HG03521 (cell line): ENCODE data around the gene PPFIBP1.
"Not testable (repeated sequence)": the region's sequence is repeated elsewhere in the genome, so short reads cannot be mapped to it uniquely, and the experiment has no call there.

ENCODE experiments used
- ATAC-seq: cut with Tn5 transposase; IDR thresholded peaks from one replicate; pipeline ENCODE4 v1.9.1; 2021; ENCODE audit warnings: mild to moderate bottlenecking, moderate library complexity; ENCODE audit not compliant: unreplicated experiment

The PPFIBP1 gene

GRCh38 chr12:27588075-27588730 is 64.2 kb downstream of the PPFIBP1 start:
- not testable (repeated sequence) for ATAC-seq

DNA sequence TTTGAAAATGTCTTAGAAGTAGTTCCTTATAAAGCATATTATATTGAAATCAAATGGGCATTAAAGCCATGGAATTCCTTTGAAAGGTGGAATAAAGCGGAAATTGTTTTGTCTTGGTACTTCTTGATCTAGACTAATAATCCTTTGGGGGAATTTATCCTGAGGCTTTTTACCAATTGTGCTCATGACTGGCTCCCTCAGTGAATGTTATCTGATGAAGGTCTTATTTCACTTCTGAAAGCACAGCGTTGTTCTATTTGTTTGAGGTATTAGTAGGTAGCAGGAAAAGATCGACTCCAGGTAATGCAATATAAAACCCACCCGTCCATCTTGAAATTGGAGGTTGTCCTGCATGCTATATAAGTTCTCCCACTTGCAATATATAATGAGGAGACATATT is 64.8 kb downstream of the PPFIBP1 start:
- no peak for ATAC-seq

DNA sequence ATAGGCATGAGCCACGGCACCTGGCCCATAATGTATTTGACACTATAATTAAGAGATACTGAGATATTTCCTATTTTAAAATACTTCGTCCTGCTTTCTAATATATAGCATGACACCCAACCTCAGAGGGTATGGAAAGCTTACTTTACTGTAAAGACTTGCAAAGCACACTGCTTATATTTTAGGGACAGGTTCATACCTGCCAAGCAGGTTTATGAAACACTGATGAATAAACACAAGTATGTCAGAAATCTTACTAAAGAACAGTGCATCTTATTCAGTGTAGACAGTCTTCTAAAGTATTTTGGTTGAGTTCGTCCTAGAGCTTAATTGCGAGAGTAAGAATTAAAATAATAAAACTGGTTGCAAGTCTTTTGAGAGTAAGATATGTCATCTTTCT is 65.4 kb downstream of the PPFIBP1 start:
- no peak for ATAC-seq

GRCh38 chr12:27591698-27592097 is 67.7 kb downstream of the PPFIBP1 start:
- ATAC-seq, result not testable (repeated sequence)

GRCh38 chr12:27592548-27592947 is 68.5 kb downstream of the PPFIBP1 start:
- no peak for ATAC-seq

DNA sequence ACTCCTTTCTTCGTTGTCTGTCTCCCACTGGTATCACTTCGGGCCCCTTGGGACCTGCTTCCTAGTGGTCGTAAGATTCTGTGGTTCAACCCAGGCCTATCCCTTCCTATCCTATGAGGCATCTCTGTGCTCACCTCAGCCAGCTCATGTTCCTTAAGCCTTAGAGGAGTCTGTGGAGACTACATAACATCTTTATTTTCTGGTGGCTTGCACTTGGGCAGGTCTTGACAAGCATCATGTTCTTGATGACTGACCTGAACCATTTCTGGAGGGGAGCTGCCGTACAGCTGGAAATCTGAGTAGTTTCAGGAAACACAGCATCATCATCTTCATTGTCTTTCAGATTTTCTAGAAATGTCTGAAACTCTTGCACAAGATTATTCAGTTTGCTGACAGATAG is 69.3 kb downstream of the PPFIBP1 start:
- no peak for ATAC-seq

DNA sequence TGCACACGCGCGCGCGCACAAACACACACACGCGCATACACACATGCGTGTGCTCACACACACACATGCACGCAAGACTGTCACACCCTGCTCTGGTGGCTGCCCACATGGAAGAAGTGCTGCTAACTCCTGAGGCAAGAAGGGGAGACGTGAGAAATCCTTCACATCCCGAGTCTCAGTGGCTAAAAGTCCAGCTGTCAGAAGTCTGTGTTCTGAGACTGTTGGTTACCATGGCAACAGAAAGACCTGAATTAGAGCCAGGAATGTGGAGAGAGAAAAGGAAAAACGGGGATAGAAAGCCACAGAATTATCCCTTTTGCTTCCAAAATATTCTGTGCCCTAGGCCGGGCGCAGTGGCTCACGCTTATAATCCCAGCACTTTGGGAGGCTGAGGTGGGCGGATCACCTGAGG is 71.2 kb downstream of the PPFIBP1 start:
- no peak for ATAC-seq

DNA sequence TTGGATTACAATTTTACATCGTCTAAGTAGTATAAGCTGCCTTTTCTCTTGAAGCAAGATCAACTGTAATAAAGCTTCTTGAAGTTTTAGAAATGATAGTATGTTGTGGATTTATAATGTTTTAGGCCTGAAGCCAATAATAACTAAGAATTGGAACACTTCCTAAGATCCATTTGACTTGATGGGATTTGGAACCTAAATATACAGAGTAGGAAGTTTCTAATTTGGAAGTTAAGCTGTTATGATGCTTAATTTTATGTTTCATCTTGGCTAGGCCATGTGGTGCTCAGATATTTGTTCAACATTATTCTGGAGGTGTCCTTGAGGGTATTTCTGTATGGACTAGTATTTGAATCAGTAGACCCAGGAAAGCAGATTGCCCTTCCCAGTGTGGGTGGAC is 74.9 kb downstream of the PPFIBP1 start:
- not testable (repeated sequence) for ATAC-seq

GRCh38 chr12:27601056-27601828 is 77.2 kb downstream of the PPFIBP1 start:
- ATAC-seq, result not testable (repeated sequence)

- no peak for ATAC-seq
Observed at GRCh38 chr12:27602516-27602915, 78.5 kb downstream of the PPFIBP1 start.

DNA sequence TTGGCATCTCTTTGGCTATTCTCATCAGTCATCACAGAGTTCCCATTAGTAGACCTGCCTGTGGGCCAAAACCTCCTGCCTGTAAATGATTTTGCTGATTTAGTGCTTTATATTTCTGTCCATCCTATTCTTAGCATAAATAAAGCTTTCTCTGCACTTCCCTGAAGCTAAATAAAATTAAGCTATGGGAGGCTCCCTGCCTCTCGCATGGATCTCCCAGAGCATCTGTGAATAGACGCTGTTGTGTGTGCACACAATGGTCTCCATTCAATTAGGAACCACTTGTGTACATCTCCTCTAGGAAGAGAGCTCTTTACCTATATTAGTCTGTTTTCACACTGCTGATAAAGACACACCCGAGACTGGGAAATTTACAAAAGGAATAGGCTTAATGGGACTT is 80.4 kb downstream of the PPFIBP1 start:
- no peak for ATAC-seq

GRCh38 chr12:27606986-27607385 is 83.0 kb downstream of the PPFIBP1 start:
- no peak for ATAC-seq

- no peak for ATAC-seq
Observed at GRCh38 chr12:27607591-27607990, 83.6 kb downstream of the PPFIBP1 start.

GRCh38 chr12:27608890-27609289 is 84.9 kb downstream of the PPFIBP1 start:
- no peak for ATAC-seq

- no peak for ATAC-seq
Observed at GRCh38 chr12:27610374-27610773, 86.4 kb downstream of the PPFIBP1 start.

DNA sequence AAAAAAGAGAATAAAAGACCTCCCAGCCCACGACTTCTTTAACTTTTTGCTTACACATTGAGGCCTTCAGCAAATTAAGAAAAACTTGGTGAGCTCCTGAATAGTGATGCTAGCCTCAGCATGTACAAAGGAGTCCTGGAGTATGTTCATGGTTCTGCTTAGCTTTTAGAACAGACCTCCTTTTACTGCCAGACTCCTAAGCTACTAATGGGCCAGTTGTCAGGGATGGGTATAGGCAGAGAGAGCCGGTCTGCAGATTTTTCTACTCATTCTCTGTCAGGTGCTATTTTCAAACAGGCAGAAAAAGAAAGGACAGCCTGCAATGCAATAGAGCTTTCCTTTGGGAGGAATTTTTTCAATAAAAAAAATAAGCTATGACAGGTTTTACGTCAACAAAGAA is 90.4 kb downstream of the PPFIBP1 start:
- ATAC-seq, result no peak

GRCh38 chr12:27614866-27615265 is 90.9 kb downstream of the PPFIBP1 start:
- ATAC-seq, result no peak

DNA sequence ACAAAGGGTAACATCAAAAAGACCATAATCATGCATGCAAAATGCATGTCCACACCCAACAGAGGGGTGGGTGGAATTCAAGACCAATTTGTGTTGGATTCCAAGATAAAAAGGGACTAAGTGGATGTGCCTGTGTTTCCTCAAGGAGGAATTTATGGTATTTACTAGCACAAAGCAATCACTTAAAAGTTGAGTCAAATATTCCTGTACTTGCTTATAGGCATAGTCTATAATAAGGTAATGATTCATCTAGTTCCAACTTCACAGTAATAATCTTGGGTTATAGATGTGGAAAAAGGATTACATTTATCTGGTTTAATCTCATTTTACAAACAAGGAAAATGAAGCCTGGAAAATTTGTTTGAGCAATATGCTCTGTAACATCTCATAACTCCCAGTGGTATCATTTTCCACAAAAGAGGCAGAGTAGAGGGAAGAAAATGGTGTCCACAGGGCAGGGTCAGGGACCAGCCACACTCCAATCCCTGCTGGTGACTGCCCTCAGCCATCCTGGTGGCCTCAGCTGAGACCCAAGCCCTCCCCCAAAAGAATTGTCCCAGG is 91.4 kb downstream of the PPFIBP1 start:
- ATAC-seq, result no peak

DNA sequence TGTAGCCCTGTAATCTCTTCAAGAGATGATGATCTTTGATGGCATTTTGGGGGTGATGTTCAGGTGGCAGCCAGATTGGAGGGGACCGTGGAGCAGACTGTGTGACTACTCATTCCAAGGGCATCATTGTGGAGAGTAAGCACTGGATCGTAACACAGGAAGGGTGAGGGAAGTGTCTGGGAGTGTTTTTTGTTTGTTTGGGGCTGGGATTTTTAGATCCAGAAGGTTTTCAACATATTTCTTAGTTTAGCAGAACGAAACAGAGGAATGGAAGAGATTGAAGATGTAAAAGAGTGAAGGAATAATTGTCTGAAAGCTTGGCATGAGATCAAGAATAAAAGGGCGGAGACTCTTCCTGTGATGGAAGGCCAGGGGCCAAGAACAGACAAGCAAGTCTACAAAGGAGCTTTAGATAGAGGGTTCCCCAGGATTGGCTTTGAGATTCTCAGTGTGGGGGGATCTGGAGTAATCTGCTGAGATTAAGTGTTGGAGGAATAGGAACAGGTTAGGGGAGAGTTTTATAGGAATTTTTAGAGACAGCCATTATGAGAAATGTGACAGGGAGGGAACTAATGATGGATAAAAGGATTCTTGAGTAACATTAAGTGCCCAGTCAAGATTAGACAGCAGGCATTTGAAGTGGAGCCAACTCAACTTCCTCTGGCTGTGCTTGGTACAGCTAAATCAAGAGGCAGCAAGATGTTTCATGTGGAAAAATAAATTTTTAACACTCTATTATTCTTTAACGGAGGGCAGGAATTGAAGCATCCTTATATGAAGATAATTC is 92.5 kb downstream of the PPFIBP1 start:
- ATAC-seq, result no peak

- ATAC-seq, result no peak
Observed at GRCh38 chr12:27618836-27619235, 94.8 kb downstream of the PPFIBP1 start.

- no peak for ATAC-seq
Observed at GRCh38 chr12:27619308-27619707, 95.3 kb downstream of the PPFIBP1 start.
